Femur (tissue), 1 donor: Measurements from ENCODE around the gene FRMD6.

Source experiments
- DNase-seq: peaks from one replicate; pipeline ENCODE4 v3.0.0-alpha.2; 2017

Gene FRMD6

DNA sequence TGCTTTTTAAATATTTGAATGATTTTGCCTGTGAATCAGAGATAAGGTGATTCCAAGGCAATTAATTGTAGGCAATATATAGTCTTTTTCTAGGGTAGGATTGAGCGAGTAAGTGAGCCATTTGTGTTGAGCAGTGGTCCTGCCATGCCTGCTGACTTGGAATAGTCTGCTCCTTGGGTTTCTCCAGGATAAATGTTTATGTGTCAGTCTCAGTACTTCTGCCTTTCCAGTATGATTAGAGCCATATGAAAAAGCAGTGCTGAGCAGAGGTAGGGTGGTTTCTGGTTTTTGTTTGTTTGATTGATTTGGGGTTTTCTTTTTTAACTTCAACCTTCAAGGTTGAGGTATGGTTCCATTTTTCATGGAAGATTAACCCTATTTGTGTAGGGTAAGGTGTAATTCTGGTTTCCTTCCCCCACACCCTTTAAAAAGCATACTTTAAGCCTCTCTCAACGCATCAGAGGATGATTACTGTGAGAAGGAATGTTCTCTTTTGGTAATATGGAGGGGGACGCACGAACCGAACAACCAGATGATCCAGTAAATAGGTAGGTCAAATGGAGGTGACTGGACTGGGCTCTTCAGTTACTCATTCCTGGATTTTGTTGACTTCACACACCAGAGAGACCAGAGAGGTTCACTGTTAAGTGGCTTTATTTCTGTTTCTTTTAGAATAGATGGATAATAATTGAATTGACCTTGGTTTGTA lies 22.7 kb downstream of the FRMD6 start:
- no peak for DNase-seq

DNA sequence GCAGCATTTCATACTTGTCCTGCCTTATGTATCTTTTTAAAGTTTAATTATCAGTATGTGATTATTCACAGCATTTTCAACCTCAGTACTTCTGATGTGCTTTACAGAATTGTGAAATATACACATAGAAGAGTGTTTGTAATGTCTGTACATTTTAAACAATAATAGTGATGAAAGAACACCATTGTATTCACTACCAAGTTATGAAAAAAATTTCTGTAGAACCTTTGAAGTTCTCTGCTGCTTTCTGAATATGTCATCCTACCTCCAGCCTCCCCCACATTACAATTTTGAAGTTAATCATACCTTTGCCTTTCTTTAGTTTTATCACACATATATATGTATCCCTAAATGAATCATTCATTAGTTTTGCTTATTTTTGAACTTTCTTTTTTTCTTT lies 24.8 kb downstream of the FRMD6 start:
- no peak for DNase-seq

DNA sequence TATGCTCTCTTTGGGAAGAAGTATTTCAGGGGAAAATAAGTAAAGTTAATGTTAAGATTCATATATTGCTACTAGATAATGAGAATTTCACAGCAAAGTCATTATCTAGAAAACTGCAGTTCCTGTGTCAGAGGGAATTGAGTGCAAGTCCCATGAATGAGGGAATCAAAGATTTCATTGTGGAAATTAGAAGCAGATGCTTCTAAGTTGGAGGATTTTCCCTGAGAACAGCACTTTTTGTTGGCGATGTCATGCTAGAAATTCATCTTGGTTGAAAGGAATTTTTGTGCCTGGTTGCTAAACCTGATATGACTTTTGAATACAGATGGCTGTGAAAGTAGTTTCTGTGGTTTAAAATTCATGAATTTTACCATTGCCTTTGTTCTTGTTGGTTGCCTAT lies 25.6 kb downstream of the FRMD6 start:
- DNase-seq = no peak

DNA sequence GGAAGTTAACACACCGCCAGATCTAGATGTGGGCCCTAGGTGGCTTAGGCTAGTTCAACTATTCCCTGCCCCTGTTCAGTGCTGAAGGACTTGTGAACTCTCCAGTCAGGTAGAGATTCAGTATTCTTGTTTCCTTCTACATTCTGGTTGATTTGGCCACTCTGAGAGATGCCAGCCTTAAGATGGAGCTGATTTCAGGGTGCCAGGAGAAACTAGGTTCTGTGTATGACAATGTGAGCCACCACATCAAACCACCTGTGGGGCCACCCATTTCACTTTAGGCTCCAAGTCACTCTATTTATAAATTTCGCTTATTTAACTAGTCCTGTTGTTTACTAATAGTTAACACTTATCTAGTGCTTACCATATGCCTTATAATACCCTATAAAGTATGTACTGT lies 26.0 kb downstream of the FRMD6 start:
- DNase-seq = no peak

DNA sequence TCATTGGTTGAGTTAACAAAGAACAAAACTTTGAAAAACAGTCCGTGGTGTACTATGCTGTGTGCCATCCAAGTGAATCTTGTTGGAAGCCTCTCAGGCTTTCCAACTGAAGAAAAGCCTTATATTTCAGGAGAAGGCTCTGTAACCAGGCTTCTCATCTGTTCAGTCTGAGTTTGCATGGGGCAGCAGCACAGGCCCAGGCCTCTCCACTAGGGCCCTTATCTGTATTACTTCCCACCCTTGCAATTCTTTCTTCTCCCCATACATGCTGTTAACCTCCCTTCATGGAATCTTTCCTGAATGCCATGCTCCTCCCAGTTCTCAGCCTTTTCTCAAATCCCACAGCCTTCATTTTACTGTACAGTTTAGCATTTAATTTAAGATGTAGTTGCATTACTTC lies 28.3 kb downstream of the FRMD6 start:
- no peak for DNase-seq

DNA sequence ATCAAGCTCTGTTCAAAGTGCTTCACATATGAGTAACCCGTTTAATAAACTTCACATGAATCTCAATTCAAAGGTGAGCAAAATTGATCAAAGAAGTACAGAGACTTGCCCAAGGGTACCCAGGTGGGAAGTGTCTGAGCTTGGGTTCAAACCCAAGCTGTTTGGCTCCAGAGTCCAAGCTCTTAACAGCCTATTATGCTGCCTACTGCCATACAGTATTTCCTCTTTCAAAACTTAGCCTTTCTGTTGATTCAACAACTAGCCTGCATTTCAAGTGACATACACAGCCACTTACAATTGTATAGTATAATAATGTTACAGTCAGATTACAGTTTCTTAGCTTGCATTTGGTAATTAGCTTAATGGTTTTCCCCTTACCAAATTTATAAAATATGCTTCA lies 29.7 kb downstream of the FRMD6 start:
- no peak for DNase-seq

DNA sequence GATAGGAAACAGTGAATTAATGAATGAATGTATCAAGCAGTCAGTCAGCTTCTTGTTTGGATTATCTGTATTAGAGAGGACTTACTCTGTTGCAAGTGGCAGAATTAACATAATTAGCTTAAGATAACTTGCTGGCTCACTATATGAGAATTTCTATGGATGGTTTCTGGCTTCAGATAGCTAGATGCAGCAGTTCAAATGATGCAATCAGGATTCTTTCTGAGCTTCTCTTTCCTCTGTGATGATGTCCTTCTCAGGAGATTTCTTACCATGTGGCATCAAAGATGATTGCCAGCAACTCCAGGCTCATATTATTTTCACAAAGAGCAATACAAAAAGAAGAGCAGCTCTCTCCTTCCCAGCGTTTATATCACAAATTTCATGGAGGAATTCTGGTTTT lies 30.7 kb downstream of the FRMD6 start:
- DNase-seq = no peak

DNA sequence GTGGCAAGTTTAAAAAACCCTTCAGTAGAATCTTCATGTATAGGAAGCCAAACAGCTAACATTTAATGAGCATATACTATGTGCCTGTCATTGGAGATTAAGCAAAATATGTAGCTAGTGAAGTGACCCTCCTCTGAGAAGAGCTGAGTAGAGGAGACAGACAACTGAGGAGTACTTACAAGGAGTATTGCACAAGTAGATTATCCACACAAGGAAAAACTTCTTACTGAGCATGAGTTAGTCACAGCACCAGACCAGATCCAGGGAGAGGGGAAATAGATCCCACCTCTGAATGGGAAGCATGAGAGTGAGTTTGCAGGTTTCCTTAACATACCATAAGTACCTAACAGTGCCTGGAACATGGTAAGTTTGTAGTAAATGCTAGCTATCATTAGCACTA lies 33.0 kb downstream of the FRMD6 start:
- DNase-seq = no peak

DNA sequence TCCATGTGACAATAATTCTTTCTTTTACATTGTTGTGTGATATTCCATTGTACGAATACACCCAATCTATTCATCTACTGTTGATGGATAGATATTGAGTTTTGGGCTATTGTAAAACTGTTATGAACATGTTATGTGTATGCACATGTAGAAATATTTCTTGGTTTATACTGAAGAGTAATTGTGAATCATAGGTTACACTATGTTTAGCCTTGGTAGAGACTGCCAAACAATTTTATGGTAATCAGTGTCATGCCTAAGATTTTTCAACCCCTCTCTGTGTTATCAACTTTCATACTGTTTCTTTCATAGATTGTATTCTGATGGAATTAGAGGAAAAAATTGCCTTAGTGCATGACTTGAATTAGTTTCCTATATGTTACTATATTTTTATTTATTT lies 39.5 kb downstream of the FRMD6 start:
- DNase-seq = no peak

DNA sequence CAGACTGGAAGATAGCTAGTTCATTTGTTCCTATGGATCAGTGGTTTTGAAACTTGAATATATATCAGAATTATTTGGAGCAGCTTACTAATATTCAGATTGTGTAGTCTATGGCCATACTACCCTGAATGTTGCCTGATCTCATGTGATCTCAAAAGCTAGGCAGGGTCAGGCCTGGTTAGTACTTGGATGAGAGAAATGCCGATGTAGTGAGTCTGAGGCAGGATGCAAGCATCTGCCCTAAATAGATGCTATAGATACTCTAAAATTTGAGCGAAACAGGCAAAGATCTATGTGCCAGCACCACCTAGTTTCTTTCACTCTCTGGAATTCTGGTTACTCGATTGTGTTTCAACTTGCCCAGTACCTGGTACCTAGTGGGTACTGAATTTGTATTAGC lies 40.9 kb downstream of the FRMD6 start:
- no peak for DNase-seq

DNA sequence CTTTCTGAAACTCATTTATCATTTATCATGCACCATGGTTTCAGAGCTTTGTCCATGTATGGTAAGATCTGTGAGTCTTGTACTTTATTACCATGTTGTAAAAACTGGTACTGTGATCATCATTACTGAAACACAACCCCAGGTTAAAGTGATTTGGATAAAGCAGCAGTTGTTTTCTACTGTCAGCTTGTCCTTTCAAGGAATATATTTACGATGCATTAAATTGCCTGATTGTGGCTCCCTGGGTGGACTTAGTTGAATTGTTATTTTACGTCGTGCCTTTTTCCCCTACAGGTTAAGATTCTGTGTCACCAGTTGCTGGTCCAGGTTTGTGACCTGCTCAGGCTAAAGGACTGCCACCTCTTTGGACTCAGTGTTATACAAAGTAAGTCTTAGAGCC lies 46.1 kb downstream of the FRMD6 start:
- DNase-seq = no peak

DNA sequence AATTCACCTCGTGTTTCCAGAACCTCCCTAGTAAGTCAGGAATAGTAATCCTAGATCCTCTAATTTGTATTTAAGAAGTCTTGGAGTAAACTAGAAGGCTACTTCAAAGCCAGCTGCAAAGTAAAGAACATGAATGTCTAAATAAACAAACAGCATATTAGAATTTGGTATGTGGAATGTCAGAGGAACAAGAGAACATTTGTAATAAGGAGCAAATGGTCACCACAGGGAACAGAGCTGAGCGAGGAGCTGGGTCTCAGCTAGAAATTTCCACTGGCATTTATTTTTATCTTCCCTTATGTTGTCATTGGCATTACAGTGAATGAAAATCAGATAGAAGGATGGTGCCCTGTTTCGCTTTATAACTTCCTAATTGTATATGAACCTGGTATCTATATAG lies 50.2 kb downstream of the FRMD6 start:
- DNase-seq = no peak

DNA sequence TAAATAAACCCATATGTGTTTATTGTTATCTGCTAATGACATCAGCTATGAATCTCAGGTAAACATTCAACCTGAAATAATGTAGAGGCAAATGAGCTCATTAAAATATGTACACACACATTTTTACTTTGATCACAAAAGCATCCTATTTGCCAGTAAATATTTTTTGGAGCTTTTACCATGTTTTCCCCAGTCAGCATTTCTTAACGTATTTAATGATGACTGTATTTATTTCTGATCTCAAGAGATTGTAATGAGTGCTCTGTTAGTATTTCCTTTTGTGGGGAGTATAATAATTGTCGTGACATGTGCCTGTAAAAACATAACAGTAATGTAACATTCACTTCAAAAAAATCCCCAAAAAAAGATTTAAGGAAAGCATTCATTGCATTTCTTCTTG lies 52.1 kb downstream of the FRMD6 start:
- no peak for DNase-seq

DNA sequence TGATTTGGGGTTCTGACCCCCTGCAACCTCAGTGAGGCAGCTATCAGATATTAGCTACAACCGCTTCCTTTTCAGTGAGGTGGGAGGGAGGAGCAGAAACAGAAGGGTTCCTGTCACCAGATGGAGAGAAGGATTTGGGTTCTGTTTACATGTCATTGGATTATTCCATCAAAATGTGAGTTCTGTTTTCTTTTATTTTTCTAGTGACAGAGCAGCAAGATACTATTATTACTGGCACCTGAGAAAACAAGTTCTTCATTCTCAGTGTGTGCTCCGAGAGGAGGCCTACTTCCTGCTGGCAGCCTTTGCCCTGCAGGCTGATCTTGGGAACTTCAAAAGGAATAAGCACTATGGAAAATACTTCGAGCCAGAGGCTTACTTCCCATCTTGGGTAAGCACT lies 52.8 kb downstream of the FRMD6 start:
- DNase-seq = no peak

DNA sequence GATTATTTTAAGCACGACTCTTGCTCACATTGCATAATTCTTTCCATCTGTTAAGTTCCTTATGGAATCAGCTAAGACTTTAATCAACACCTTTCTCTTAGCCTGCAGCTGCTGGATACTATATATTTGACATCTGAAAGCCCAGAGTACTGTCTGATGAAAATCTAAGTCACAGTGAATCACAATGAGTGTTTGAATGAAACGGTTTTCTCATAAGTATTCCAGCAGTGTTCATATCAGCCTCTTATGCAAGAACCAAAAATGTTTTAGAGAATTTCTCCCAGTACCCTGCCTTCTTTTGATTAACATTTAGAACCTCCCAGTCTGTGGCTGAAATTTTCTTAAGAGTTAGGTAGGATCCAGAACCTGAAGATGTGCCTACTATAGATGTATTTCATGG lies 55.6 kb downstream of the FRMD6 start:
- no peak for DNase-seq

DNA sequence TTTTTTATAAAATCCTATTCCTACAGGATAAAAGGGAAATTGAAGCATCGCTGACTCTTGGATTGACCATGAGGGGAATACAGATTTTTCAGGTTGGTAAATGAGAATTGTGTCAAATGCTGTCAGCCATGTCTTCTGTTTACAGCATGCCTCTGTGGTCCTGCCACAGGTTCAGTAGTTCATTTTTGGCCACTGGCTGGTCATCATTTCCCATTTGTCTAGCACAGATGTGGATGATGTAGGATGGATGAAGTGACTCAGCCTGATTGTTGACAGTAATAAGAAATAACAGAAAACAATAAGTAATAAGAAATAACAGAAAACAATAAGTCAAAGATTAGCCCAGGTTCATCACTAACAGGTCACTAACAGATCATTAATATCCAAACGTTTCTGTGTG lies 59.8 kb downstream of the FRMD6 start:
- DNase-seq = no peak

DNA sequence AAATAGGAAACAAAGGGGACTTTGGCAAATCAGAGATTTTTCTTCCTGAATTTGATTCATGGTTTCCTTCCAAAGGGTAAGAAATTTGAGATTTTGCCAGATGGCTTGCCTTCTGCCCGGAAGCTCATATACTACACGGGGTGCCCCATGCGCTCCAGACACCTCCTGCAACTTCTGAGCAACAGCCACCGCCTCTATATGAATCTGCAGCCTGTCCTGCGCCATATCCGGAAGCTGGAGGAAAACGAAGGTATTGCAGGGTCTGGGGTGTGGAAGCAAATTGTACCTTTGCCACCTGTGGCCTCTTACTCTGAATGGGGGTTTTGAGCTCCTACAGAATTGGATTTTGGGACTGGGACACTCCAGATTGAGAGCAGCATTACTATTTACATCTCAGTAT lies 63.5 kb downstream of the FRMD6 start:
- DNase-seq = no peak

DNA sequence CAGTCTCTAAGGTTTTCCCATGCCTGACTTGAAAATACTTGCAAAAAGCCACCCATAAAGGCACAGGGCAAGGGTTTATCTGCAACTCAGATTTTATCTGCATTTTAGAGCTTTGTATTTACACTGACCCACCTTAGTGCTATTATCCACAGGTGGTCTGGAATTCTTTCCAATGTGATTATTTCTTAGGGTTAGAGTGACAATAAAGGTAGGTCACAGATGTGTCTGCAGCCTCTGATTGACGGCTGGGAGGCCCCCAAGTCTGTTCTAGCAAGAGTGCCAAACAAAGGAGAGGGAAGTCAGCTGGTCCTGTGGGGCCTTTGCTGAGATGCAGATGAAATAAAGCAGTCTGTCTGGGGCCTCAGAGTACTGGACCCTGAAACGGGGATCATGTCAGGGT lies 64.0 kb downstream of the FRMD6 start:
- no peak for DNase-seq

DNA sequence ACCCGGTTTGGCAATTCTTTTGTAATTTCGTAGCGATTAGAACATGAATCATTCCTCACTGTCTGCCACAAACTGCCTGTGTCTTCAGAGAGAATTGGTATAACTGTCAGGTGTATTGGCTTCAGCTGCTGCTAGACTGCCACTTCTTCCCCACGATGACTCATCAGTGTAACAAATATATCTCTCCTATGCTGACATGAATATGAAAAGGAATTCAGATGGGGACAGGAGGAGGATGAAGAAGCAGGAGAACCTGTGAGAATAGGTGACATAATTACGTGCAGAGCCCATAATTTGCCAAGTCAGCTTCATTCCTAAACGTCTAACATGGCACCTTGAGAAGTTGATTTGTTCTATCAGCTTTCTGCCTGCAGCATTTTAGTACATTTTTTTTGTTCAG lies 64.9 kb downstream of the FRMD6 start:
- no peak for DNase-seq

DNA sequence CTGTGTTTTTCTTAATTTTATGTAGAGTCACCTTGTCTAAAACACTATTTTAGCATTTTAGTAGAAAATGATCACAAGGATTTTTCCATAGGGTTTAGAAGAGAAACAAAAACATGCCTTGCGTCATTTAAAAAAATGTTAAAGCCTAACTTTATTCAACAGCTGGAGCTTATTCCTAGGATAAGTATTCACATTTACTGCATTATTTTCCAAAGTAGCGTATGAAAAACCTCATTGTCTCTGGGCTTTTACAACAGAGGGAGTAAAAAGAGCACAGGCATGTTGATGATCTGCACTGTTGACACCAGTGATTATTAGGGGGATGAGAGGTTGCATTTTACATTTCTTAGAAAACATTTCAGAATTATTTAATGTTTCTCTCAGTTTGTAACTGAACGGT lies 66.1 kb downstream of the FRMD6 start:
- no peak for DNase-seq

DNA sequence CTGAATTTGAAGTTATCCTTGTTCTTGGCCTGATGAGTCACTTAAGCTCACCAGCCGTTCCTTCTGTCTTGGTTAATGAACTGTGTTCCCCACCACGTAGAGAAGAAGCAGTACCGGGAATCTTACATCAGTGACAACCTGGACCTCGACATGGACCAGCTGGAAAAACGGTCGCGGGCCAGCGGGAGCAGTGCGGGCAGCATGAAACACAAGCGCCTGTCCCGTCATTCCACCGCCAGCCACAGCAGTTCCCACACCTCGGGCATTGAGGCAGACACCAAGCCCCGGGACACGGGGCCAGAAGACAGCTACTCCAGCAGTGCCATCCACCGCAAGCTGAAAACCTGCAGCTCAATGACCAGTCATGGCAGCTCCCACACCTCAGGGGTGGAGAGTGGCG lies 68.2 kb downstream of the FRMD6 start:
- no peak for DNase-seq

DNA sequence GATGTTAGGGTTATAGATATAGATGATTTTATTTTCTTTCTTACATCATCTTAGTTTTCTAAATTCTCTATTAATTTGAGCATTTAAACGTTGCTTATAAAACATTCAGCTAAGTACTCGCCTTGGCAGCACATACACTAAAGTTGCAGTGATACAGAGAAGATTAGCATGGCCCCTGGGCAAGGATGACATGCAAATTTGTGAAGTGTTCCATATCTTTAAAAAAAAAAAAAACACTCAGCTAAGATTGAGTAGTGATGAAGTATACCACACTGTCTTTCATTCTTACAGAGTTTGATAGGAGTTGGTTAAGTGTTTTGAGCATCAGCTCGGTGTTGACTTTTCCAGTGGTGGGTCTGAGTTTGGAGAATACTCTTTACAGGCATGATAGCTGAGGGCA lies 72.3 kb downstream of the FRMD6 start:
- no peak for DNase-seq

DNA sequence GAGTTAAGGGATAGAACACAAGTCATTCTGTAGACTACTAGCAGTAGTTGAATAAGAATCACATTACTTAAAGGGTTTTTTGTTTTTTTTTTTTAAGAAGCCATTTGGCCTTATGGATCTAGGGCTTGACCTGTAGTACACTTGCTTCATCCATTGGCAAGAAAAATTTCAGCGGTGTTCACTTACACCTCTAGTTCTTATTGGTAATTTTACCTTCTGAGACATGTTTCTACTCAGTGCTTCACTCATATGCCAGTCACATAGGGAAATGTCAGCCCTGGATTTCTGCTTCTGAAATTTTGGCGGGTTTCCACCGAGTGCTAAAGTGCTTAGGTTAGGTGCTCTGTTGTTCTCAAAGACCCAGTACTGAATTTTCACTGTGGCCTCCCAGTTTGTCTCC lies 72.9 kb downstream of the FRMD6 start:
- no peak for DNase-seq

DNA sequence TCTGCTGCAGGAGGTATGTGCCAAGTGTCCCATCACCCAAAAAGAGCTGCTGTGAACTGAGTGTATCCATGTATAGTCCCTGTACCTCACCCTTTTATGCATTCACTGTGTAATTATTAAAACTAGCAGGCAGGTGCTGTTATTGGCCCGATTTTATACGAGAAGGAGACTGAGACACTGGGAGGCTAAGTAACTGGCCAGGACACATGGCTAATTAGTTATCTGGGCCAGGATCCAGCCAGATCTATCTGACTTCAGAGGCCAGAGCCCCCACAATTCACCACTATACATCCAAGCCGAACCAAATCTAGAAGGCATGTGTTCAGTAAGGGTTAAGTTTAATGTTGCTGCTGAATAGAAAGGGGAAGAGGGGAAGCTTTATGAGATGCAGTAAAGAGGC lies 73.4 kb downstream of the FRMD6 start:
- no peak for DNase-seq

DNA sequence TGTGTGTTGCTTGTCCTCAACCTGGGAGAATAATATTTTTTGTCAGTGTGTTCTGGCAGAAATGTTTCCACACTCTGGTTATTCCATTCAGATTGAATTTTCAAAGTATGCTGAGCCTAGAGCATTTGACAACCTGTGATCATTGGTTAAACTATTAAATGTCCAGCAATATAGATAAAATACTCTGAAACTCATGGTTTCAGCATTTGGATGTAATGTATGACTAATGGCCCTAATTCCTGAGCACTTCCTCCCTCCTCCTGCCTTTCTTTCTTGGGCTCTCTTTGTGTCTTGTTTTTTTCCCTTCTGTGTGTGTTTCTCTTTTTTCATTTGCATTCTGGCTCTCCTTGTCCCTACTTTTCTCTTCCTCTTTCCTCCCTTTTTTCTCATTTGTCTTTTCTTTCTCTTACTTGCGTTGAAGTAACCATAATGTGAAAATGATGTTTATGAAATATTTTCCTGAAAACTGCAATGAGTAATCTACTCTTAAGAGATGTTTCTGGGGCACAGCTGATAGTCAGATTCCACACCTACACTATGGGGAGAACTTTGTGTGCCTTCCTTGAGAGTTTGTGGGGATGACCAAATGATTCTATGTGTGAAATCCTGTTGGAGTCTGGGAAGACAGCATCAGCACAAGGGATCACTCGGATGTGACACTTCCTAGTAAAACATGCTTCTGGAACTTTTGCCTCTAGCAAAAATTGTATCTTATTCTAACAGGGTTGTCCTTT lies 74.6 kb downstream of the FRMD6 start:
- no peak for DNase-seq
